Esophagus mucosa (tissue), 1 donor: ENCODE data around the gene IFITM1. TPM values are rescaled to one million over a fixed set of nuclear protein-coding genes. Genes with fewer than 3 reads are reported as not detected.

Experiments
- ATAC-seq: fragments of 200-7000 bp; cut with Tn5 transposase; one replicate; pipeline ENCODE4 v1.9.1; 2020
- total RNA-seq: library from RNA; stranded (reverse); gene quantifications from one replicate; pipeline ENCODE4 v1.2.4, GENCODE V29; 2023
- donor health status: DM: yes; HTN: yes; CAD: no.

Gene IFITM1
- total RNA-seq = 59.8 TPM

- peak; percentile 7 for ATAC-seq
Measured at GRCh38 chr11:313787-314553, at the start of gene IFITM1. Gene IFITM1, plus strand, starts transcription at chr11:314040. Its CDS starts 131 bp downstream, at chr11:314171.

- ATAC-seq = peak; percentile 52
Measured at GRCh38 chr11:266676-267439, 47.0 kb upstream of the IFITM1 start.

- peak; percentile 60 for ATAC-seq
Measured at GRCh38 chr11:267491-267994, 46.3 kb upstream of the IFITM1 start.

GRCh38 chr11:268716-269145, 45.1 kb upstream of the IFITM1 start:
- peak; percentile 43 for ATAC-seq

GRCh38 chr11:269146-269890, 44.5 kb upstream of the IFITM1 start:
- no peak for ATAC-seq

GRCh38 chr11:270451-271318, 43.2 kb upstream of the IFITM1 start:
- ATAC-seq = no peak

GRCh38 chr11:271319-271715, 42.5 kb upstream of the IFITM1 start:
- no peak for ATAC-seq

- ATAC-seq = no peak
Measured at GRCh38 chr11:272195-272930, 41.5 kb upstream of the IFITM1 start.

- no peak for ATAC-seq
Measured at GRCh38 chr11:272931-273198, 41.0 kb upstream of the IFITM1 start.

- ATAC-seq = no peak
Measured at GRCh38 chr11:276219-276618, 37.6 kb upstream of the IFITM1 start.

- peak; percentile 9 for ATAC-seq
Measured at GRCh38 chr11:278001-278951, 35.6 kb upstream of the IFITM1 start, which contains the start of gene NLRP6. Gene NLRP6, plus strand, starts transcription at chr11:278407. Its CDS starts 163 bp downstream, at chr11:278570.

- ATAC-seq = no peak
Measured at GRCh38 chr11:279040-279965, 34.5 kb upstream of the IFITM1 start.

- ATAC-seq = peak; percentile 35
Measured at GRCh38 chr11:279966-280705, 33.7 kb upstream of the IFITM1 start.

GRCh38 chr11:280706-281485, 32.9 kb upstream of the IFITM1 start:
- ATAC-seq = no peak

- no peak for ATAC-seq
Measured at GRCh38 chr11:281486-282161, 32.2 kb upstream of the IFITM1 start.

- ATAC-seq = no peak
Measured at GRCh38 chr11:282171-282570, 31.7 kb upstream of the IFITM1 start.
